Measurements from ENCODE around the gene NTN5. TPM values are rescaled to one million over a fixed set of nuclear protein-coding genes. Genes with fewer than 3 reads are reported as not detected.

The NTN5 gene
- total RNA-seq, 1 donor from 2014 or later = 7.1 TPM

DNA sequence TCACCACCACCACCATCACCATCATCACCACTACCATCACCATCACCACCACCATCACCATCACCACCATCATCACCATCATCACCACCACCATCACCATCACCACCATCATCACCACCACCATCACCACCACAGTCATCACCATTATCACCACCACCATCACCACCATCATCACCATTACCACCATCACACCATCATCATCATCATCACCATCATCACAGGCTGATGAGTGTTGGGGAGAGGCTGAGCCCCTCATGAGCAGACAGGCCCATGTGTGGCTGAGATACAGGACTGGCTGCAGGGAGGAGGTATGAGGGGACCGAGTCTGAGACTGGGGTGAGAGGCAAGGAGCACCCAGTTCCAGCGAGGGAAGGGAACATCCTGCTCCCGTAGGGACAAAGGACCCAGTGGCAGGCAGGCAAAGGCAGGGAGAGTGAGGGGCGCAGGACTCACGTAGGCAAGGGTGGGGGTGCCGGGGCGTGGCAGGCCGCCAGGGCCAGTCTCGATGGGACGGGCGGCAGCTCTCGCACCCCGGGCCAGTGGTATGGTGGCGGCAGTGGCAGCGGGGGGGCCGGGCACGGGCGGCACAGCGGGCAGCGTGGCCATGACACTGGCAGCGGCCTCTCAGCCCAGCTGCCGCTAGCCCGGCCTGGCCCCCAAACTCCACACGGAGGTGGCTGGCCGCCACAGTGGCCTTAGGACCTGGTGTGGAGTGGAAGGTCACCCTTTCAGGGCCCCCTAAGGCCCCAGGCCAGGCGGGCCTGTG, 2.7 kb downstream of the NTN5 start:
- no peak for DNase-seq (ENCODE audit: low spot score in 2 of 2, unreplicated experiment in 2 of 2)
- Mint-ChIP-seq H3K4me3 (no peak overlapping the region), H3K4me1 (peaks cover 7% of the 10 kb centered on the region), H3K36me3 (no peaks in the 10 kb centered on the region), H3K27me3 (ENCODE audit: low read depth) (peaks cover 5% of the 10 kb centered on the region), H3K27ac (no peak overlapping the region), H3K9me3 (no peaks in the 10 kb centered on the region)
- TF ChIP-seq, protein P1, sequence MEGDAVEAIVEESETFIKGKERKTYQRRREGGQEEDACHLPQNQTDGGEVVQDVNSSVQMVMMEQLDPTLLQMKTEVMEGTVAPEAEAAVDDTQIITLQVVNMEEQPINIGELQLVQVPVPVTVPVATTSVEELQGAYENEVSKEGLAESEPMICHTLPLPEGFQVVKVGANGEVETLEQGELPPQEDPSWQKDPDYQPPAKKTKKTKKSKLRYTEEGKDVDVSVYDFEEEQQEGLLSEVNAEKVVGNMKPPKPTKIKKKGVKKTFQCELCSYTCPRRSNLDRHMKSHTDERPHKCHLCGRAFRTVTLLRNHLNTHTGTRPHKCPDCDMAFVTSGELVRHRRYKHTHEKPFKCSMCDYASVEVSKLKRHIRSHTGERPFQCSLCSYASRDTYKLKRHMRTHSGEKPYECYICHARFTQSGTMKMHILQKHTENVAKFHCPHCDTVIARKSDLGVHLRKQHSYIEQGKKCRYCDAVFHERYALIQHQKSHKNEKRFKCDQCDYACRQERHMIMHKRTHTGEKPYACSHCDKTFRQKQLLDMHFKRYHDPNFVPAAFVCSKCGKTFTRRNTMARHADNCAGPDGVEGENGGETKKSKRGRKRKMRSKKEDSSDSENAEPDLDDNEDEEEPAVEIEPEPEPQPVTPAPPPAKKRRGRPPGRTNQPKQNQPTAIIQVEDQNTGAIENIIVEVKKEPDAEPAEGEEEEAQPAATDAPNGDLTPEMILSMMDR (IDR thresholded peaks at IDR 0.05; ENCODE audit: unreplicated experiment) = no peak

DNA sequence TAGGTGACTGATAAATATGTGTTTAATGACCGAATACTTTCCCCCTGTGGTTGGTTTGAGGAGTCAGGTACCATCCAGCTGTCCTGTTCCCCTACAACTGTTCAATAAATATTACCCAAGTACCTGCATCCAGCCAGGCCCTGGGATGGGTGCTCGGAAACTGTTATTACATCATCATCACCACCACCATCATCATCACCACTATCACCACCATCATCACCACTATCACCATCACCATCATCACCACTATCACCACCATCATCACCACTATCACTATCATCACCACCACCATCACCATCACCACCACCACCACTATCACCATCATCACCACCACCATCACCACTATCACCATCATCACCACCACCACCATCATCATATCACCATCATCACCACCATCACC, 4.1 kb downstream of the NTN5 start:
- Mint-ChIP-seq H3K4me3 (no peak overlapping the region), H3K27ac (no peak overlapping the region), H3K36me3 (no peaks in the 10 kb centered on the region)

DNA sequence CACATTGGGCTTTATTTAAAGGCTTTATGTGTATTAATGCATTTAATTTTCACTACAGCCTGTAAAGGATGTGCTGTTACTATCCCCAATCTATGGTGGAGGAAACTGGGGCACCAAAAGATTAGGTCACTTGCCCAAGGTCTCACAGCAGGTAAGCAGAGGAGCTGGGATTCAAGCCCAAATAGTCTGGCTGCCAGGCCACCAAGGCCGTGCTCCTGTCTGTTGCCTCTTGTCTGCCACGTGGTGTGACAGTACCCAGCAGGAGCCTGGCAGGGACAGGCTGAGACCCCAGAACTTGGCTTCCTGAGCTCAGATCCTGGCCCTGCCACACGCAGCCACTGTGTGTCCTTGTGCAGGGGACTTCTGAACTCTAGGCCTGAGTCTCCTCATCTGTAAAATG, 4.5 kb downstream of the NTN5 start:
- no peak overlapping the region for H3K4me3 Mint-ChIP-seq
- no peak overlapping the region for H3K27ac Mint-ChIP-seq
- peaks cover 5% of the 10 kb centered on the region for H3K4me1 Mint-ChIP-seq
- TF ChIP-seq, protein P1 (IDR thresholded peaks at IDR 0.05; ENCODE audit: unreplicated experiment) = no peak
- no peaks in the 10 kb centered on the region for H3K9me3 Mint-ChIP-seq
- no peak for DNase-seq (ENCODE audit: low spot score in 2 of 2, unreplicated experiment in 2 of 2)
- peaks cover under 1% of the 10 kb centered on the region for H3K27me3 Mint-ChIP-seq (ENCODE audit: low read depth)
- no peaks in the 10 kb centered on the region for H3K36me3 Mint-ChIP-seq

More for the DNA sequence above, 4.1 kb downstream of the NTN5 start:
- peaks cover 5% of the 10 kb centered on the region for H3K4me1 Mint-ChIP-seq
- no peaks in the 10 kb centered on the region for H3K9me3 Mint-ChIP-seq
- no peak for DNase-seq (ENCODE audit: low spot score in 2 of 2, unreplicated experiment in 2 of 2)
- TF ChIP-seq, protein P1 (IDR thresholded peaks at IDR 0.05; ENCODE audit: unreplicated experiment) = no peak
- peaks cover 3% of the 10 kb centered on the region for H3K27me3 Mint-ChIP-seq (ENCODE audit: low read depth)

DNA sequence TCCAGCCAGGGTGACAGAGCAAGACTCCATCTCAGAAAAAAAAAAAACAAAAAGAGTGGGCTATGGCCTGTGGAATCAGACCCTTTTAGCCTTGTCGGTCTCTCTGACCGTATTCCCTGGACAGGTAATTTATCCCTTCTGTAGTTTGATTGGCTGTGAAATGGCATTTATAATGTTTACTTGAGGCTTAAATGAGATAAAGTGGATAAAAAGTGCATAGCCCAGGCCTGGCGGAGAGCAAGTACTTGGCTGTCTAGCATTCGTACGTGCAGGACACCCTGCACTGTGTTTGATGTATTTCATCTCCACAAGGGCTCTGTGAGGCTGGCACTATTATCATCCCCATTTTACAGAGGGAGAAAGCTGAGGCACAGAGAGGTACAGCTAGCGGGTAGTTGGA, 7.0 kb downstream of the NTN5 start:
- Mint-ChIP-seq H3K27ac (no peak overlapping the region), H3K4me1 (no peaks in the 10 kb centered on the region), H3K36me3 (no peaks in the 10 kb centered on the region), H3K9me3 (no peaks in the 10 kb centered on the region), H3K4me3 (no peak overlapping the region), H3K27me3 (ENCODE audit: low read depth) (no peaks in the 10 kb centered on the region)
- TF ChIP-seq, protein P1 (IDR thresholded peaks at IDR 0.05; ENCODE audit: unreplicated experiment) = no peak
- DNase-seq (ENCODE audit: low spot score in 2 of 2, unreplicated experiment in 2 of 2) = no peak

DNA sequence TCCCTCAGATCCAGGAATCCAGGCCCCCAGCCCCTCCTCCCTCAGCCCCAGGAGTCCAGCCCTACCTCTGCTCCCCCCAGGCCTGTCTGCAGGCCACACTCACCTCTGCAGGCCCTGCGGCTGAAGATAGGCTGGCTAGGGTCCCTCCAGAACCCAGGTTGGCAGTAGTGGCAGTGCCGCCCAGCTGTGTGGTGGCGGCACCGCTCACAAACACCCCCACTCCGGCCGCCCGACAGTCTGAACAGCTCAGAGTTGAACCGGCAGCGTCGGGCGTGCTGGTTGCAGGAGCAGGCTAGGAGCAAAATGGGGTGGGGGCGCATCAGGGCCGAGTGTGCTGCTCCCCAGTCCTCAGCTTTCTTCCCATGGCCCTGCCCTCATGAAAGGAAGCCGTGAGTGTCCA, 8.3 kb downstream of the NTN5 start:
- H3K4me3 Mint-ChIP-seq = no peak overlapping the region
- no peak overlapping the region for H3K27ac Mint-ChIP-seq
- H3K4me1 Mint-ChIP-seq = peaks cover 2% of the 10 kb centered on the region
- no peaks in the 10 kb centered on the region for H3K9me3 Mint-ChIP-seq
- no peaks in the 10 kb centered on the region for H3K36me3 Mint-ChIP-seq
- no peaks in the 10 kb centered on the region for H3K27me3 Mint-ChIP-seq (ENCODE audit: low read depth)
- DNase-seq (ENCODE audit: low spot score in 2 of 2, unreplicated experiment in 2 of 2) = no peak
- TF ChIP-seq, protein P1 (IDR thresholded peaks at IDR 0.05; ENCODE audit: unreplicated experiment) = no peak
